Calu3 (cell line): ENCODE data around the gene SAMD8. TPM values are rescaled to one million over a fixed set of nuclear protein-coding genes. Genes with fewer than 3 reads are reported as not detected.
"Not testable (repeated sequence)": the region's sequence is repeated elsewhere in the genome, so short reads cannot be mapped to it uniquely, and the experiment has no call there.

ENCODE experiments used
- BruUV-seq: library from RNA; stranded (reverse); fragments of 400-500 nt; replicated peaks from 2 replicates; lab custom pipeline; 2021; lab: Mats Ljungman, UMichigan
- CTCF ChIA-PET: fragments of 300-600 bp; sonication (Branson Sonifier 250); formaldehyde crosslinking; loops from one replicate; lab custom pipeline; 2022; ENCODE audit warnings: antibody characterized with exemption; lab: Charles Lee
- DNase-seq: peaks from one replicate; pipeline ENCODE4 v3.0.0; 2022
- H3K27ac Mint-ChIP-seq: one replicate; pipeline ENCODE4 v1.8.0; 2022; ENCODE audit warnings: mixed read lengths; ENCODE audit not compliant: unreplicated experiment
- H3K27me3 Mint-ChIP-seq: one replicate; pipeline ENCODE4 v1.8.0; 2022; ENCODE audit warnings: mixed read lengths; ENCODE audit not compliant: unreplicated experiment
- H3K36me3 Mint-ChIP-seq: one replicate; pipeline ENCODE4 v1.8.0; 2022; ENCODE audit warnings: mild to moderate bottlenecking, moderate library complexity, mixed read lengths; ENCODE audit not compliant: insufficient read depth, unreplicated experiment
- H3K4me1 Mint-ChIP-seq: one replicate; pipeline ENCODE4 v1.8.0; 2022; ENCODE audit warnings: mild to moderate bottlenecking, low read depth, mixed read lengths; ENCODE audit not compliant: unreplicated experiment
- H3K4me3 Mint-ChIP-seq: one replicate; pipeline ENCODE4 v1.8.0; 2022; ENCODE audit warnings: mild to moderate bottlenecking, low read depth, moderate library complexity, mixed read lengths; ENCODE audit not compliant: unreplicated experiment
- H3K9me3 Mint-ChIP-seq: one replicate; pipeline ENCODE4 v1.8.0; 2022; ENCODE audit warnings: low read depth, mixed read lengths; ENCODE audit not compliant: unreplicated experiment
- intact Hi-C: fragments of 100-400 bp; cut with micrococcal nuclease; formaldehyde crosslinking; loops from one replicate; pipeline ENCODE4 v1.10.0; 2022; ENCODE audit not compliant: unreplicated experiment
- total RNA-seq: library from RNA; stranded (reverse); gene quantifications from 2 replicates; pipeline ENCODE4 v1.2.3, GENCODE V29; 2022
- TF ChIP-seq, protein P1 (sequence below): fragments of 200-600 bp; IDR thresholded peaks from one replicate; pipeline ENCODE4 v1.8.0; 2022; ENCODE audit warnings: antibody characterized with exemption; ENCODE audit not compliant: unreplicated experiment

The SAMD8 gene
- total RNA-seq, 1 experiment from 2014 or later, result 19.9 TPM

DNA sequence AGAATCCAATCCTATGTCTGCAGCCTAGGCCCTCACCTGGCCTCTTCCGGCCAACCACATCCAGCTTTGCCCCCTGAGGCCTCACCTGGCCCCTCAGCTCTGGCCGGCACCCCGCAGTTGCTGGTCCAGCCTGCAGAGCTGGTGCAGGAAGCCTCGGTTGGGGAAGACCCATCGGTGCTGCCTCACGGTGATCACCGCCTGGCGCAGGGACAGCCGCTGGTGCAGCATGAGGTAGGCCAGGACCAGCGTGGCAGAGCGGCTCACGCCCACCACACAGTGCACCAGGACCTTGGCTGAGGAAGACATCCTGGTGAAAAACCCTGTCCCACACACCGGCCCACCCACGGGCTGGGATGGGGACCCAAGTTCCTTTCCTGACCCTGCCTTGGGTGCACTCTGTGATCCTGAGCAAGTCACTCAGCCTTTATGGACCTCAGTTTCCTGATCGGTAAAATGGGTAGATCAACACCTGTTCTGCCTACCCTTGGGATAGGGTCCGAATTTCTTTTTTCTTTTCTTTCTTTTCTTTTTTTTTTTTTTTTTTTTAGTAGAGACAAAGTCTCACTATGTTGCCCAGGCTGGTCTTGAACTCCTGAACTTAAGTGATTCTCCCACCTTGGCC is 5.8 kb upstream of the SAMD8 start:
- H3K9me3 Mint-ChIP-seq, result no peaks in the 10 kb centered on the region
- DNase-seq, result no peak
- CTCF ChIA-PET, result interaction anchor here (0.6 kb wide), 1 partner anchor 854 kb away, joined by 4 read pairs; no protein-coding TSS in a partner anchor
- no peak overlapping the region for H3K27ac Mint-ChIP-seq
- H3K36me3 Mint-ChIP-seq, result peaks cover 7% of the 10 kb centered on the region
- peaks cover 6% of the 10 kb centered on the region for H3K27me3 Mint-ChIP-seq
- no TSS peak for BruUV-seq
- intact Hi-C loops, result no loop called here
- H3K4me1 Mint-ChIP-seq, result peaks cover 20% of the 10 kb centered on the region
- H3K4me3 Mint-ChIP-seq, result no peak overlapping the region
- TF ChIP-seq, protein P1, sequence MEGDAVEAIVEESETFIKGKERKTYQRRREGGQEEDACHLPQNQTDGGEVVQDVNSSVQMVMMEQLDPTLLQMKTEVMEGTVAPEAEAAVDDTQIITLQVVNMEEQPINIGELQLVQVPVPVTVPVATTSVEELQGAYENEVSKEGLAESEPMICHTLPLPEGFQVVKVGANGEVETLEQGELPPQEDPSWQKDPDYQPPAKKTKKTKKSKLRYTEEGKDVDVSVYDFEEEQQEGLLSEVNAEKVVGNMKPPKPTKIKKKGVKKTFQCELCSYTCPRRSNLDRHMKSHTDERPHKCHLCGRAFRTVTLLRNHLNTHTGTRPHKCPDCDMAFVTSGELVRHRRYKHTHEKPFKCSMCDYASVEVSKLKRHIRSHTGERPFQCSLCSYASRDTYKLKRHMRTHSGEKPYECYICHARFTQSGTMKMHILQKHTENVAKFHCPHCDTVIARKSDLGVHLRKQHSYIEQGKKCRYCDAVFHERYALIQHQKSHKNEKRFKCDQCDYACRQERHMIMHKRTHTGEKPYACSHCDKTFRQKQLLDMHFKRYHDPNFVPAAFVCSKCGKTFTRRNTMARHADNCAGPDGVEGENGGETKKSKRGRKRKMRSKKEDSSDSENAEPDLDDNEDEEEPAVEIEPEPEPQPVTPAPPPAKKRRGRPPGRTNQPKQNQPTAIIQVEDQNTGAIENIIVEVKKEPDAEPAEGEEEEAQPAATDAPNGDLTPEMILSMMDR, result no peak

GRCh38 chr10:75106242-75106641 is 5.2 kb upstream of the SAMD8 start:
- no TSS peak for BruUV-seq
- Mint-ChIP-seq H3K36me3 (peaks cover 13% of the 10 kb centered on the region), H3K4me1 (peaks cover 18% of the 10 kb centered on the region), H3K27me3 (peaks cover under 1% of the 10 kb centered on the region), H3K27ac (no peak overlapping the region), H3K9me3 (no peaks in the 10 kb centered on the region), H3K4me3 (no peak overlapping the region)
- TF ChIP-seq, protein P1, result no peak
- CTCF ChIA-PET, result interaction anchor here (0.5 kb wide), 1 partner anchor 1207 kb away, joined by 5 read pairs; no protein-coding TSS in a partner anchor
- no peak for DNase-seq
- intact Hi-C loops, result no loop called here

- H3K27ac Mint-ChIP-seq, BruUV-seq, H3K4me3 Mint-ChIP-seq, H3K27me3 Mint-ChIP-seq, H3K9me3 Mint-ChIP-seq, DNase-seq, intact Hi-C loops: not testable (repeated sequence)
- peaks cover 19% of the 10 kb centered on the region for H3K36me3 Mint-ChIP-seq
- peaks cover 18% of the 10 kb centered on the region for H3K4me1 Mint-ChIP-seq
- CTCF ChIA-PET, result interaction anchor here (0.6 kb wide), 1 partner anchor 129 kb away, joined by 3 read pairs; no protein-coding TSS in a partner anchor
These were observed 4.6 kb upstream of the SAMD8 start for GRCh38 chr10:75106891-75107290.

GRCh38 chr10:75107756-75108683 is 3.4 kb upstream of the SAMD8 start:
- Mint-ChIP-seq H3K4me1 (peaks cover 23% of the 10 kb centered on the region), H3K36me3 (peaks cover 26% of the 10 kb centered on the region), H3K27ac (peak overlapping the region; percentile 14), H3K4me3 (no peak overlapping the region), H3K9me3 (no peaks in the 10 kb centered on the region), H3K27me3 (no peaks in the 10 kb centered on the region)
- intact Hi-C loops, result no loop called here
- no TSS peak for BruUV-seq
- DNase-seq, result peak; percentile 20
- CTCF ChIA-PET, result interaction anchor here (0.9 kb wide), 1 partner anchor 865 kb away, joined by 3 read pairs; no protein-coding TSS in a partner anchor
- TF ChIP-seq, protein P1, result no peak
